Cardiac fibroblast (primary cell): Measurements from ENCODE around the gene DNAH17.
"Not testable (repeated sequence)": the region's sequence is repeated elsewhere in the genome, so short reads cannot be mapped to it uniquely, and the experiment has no call there.

ENCODE experiments used
- DNase-seq, 2 donors: peaks; one replicate each; pipeline versions ENCODE4 v3.0.0 to v3.0.0-alpha.2; 2010; ENCODE audit warnings: low read depth in 2 of 2
- H3K4me3 ChIP-seq, 2 donors: replicated peaks in 1 of 2; 1 replicate in 1 of 2; 2 replicates in 1 of 2; pipeline ENCODE4 v1.5.1; 2011; ENCODE audit warnings: low read depth in 2 of 2, low read length in 2 of 2, mild to moderate bottlenecking in 2 of 2, moderate library complexity in 1 of 2
- TF ChIP-seq, protein P1 (sequence below): IDR thresholded peaks from one replicate; pipeline ENCODE4 v1.5.1; 2011; ENCODE audit warnings: low read depth, mild to moderate bottlenecking, low read length, inconsistent platforms

Gene DNAH17

DNA sequence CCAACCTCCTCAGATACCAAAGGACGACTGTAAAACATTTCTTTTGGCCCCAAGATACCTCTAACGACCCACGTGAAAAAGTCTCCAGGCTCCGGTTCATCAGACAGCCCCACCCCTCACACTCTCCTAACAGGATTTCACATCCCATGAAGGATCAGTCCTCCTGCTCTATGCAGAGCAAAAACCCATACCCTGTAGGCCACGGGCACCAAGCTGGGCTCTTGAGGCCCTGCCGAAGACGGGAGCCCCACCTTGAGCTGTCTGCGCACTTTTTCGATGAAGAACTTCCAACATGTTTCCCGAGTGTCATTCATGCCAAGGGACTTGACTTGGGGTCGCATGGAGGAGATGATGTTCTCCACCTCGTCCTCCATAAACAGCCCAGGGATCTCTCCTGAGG lies 108.8 kb downstream of the DNAH17 start:
- no peak for DNase-seq
- H3K4me3 ChIP-seq: no peak overlapping the region
- TF ChIP-seq, protein P1, sequence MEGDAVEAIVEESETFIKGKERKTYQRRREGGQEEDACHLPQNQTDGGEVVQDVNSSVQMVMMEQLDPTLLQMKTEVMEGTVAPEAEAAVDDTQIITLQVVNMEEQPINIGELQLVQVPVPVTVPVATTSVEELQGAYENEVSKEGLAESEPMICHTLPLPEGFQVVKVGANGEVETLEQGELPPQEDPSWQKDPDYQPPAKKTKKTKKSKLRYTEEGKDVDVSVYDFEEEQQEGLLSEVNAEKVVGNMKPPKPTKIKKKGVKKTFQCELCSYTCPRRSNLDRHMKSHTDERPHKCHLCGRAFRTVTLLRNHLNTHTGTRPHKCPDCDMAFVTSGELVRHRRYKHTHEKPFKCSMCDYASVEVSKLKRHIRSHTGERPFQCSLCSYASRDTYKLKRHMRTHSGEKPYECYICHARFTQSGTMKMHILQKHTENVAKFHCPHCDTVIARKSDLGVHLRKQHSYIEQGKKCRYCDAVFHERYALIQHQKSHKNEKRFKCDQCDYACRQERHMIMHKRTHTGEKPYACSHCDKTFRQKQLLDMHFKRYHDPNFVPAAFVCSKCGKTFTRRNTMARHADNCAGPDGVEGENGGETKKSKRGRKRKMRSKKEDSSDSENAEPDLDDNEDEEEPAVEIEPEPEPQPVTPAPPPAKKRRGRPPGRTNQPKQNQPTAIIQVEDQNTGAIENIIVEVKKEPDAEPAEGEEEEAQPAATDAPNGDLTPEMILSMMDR: no peak

DNA sequence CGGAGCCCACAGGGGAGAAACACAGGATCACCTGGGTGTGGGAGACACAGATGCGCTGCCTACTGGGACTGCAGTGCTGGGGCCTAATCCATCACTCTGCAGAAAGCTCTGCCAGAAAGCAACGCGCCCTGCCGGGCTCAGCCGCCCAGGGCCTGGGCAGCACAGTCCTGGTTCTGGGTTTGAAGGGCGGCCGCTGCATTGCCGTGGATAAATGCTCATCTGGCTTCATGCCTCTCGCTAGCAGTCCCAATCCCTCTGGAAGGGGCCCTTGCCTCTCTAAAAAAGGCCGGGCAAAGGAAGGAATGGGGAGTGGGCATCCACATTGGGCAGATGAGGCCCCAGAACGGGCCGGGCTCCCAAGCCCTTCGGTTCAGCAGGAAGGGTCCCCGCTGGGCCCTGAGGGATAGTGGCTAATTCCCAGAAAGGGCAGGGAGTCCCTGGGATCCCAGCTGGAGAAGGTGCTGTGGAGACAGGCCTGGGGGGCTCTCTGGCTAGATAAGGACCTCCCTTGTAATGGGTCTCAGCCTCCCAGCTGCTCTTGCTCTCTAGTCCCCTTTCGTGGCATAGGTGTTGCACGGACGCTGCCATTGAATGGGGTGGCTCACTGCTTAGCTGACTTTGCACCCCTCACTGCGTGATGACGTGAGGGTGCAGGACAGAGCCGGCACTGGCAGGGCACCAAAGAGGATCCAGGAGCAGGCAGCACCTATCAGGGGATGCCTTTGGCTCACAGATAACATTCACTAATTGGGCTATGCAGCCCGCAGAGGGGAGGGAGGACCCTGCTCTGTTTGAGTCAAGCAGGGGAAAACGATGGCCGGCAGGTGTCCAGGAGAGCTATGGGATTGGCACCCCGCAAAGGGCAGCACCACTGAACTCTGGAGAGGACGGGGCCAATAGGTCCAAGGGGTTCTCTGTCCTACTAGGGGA lies 110.1 kb downstream of the DNAH17 start:
- TF ChIP-seq, protein P1: no peak
- no peak overlapping the region for H3K4me3 ChIP-seq
- no peak for DNase-seq

DNA sequence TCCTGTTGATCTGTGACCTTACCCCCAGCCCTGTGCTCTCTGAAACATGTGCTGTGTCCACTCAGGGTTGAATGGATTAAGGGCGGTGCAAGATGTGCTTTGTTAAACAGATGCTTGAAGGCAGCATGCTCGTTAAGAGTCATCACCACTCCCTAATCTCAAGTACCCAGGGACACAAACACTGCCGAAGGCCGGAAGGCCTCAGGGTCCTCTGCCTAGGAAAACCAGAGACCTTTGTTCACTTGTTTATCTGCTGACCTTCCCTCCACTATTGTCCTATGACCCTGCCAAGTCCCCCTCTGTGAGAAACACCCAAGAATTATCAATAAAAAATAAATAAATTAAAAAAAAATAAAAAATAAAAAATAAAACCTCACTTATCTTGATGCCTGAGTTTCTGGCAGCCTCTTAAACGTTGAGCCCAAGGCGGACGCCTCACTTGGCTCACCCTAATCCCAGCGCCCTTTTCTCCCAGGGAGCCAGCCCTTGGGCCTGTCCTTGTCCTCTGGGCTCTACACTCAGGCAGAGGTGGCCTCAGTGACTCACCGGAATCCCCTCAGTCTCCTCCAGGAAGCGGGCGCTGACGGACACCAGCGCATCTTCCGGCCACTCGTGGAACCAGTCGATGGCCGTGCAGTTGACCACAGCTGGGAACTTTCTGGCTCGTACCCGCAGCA lies 110.9 kb downstream of the DNAH17 start:
- not testable (repeated sequence) for DNase-seq

DNA sequence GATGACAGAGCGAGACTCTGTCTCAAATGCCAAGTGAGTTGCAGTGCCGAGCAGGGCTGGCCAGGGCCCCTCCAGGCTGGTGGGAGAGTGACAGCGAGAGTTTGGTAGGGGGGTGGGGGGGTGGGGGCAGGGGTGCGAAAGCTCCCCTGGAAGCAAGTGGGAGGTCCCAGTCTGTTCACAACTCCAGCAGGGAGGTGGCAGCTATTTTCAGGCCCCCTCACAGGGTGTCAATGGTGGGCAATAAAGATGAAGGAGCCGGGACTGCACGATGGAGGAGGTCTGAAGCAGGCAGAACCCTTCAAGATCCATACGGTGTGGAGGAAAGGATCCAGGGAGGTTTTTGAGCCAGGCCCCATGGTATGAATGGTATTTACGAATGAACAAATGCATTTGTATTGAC lies 115.0 kb downstream of the DNAH17 start:
- H3K4me3 ChIP-seq: no peak overlapping the region
- TF ChIP-seq, protein P1: no peak
- no peak for DNase-seq

More for the DNA sequence above, 110.9 kb downstream of the DNAH17 start:
- H3K4me3 ChIP-seq: not testable (repeated sequence)

DNA sequence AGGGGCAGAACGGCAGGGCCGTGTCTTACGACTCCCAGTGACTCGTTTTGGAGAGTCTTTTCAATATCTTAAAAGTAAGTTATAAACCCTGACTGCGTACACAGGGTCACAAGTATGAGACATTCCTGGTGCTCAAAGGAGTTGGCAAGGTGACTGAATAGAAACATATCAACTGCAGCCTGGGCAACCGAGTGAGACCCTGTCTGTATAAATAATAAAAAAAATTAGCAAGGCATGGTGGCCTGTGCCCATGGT lies 115.5 kb downstream of the DNAH17 start:
- no peak for DNase-seq
- H3K4me3 ChIP-seq: no peak overlapping the region
- TF ChIP-seq, protein P1: no peak

DNA sequence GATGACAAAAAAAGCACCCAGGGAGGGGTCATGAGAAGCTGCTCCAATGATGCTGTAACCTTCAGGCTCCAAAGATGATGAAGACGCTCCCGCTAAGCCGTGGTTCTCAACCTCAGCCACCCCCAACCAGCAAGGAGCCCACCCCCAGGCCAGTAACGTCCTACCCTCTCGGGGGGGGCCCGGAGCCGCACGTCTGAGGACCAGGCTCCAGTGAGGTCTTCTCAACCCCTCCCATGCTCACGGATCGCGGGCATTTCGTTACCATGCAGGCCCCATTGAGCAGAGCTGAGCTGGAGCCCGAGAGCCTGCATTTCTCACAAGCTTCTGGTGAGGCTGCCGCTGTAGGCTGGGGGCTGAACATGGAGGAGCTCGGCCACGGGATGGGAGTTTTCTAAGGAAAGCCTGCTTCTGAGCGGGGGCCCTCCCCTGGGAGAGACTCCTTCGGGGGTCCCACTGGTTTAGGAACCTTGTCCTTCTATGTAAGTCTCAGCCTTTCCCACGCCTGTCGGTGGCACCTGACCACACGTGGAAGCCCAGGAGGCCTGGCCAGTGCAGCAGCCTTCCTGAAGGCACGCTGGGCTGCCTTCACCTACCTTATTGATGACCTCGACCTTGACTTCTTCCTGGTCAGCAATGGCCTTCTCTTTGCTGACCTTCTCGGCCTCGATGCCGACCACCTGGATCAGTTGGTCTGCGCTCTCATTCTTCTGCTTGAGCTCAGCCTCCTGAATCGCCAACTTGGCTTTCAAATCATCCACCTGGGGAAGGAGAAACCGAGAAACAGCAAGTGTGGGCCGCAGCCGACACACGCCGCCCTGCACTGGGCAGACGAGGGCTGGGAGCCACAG lies 116.0 kb downstream of the DNAH17 start:
- no peak overlapping the region for H3K4me3 ChIP-seq
- TF ChIP-seq, protein P1: no peak
- DNase-seq: no peak
